ENCODE measurements around the gene PHACTR3. TPM values are rescaled to one million over a fixed set of nuclear protein-coding genes. Genes with fewer than 3 reads are reported as not detected.

Gene PHACTR3
- 15.5 and 23.0 TPM in 2 replicates for polyA plus RNA-seq

DNA sequence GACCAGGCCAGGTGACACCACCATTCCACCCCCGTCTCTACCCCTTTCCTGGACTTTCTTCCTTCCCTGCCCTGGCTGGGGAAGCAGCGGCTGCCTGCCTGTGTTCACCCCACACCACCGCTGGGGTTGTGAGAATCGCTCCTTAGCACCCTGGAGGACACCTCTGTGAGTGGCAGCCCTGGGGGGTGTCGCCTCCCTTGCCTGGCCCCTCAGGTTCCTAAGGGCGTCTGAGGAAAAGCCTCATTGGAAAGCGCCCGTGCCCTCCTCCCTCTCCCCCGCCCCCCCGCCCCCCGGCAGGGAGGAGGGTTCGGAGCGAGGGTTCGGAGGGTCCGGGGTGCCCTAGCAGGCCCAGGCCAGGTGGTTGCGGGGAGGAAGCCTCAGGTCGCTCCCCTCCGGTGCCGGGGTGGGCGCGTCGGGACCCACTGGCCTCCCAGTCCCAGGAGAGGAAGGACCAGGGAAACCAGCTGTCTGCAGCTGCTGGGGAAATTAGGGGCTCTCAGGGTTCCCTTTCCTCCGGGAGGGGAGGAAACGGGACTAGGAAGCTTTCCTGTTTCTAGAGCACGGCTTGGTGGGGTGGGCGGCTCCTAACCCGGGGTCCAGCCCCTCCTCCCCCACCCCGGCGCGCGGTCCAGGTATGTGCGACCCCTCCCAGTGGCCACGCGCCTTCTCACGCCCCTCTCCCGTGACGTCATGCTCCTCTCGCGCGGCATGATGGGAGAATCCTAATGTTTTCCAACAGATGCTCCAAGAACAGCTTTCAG, at the start of gene PHACTR3:
Gene PHACTR3 (plus strand): TSS at position 760 of the 761 bp plus-strand sequence. CDS start 475 bp downstream, outside the sequence.

Measured in Purkinje cell (primary cell).